ENCODE measurements around the gene TMEM106A. TPM values are rescaled to one million over a fixed set of nuclear protein-coding genes. Genes with fewer than 3 reads are reported as not detected.

Gene TMEM106A
- total and polyA plus RNA-seq, 2 of the 13 experiments (the other 11 are each of a cell fraction or from before 2014, with no cell fraction given) = 16.9 to 35.9 TPM

DNA sequence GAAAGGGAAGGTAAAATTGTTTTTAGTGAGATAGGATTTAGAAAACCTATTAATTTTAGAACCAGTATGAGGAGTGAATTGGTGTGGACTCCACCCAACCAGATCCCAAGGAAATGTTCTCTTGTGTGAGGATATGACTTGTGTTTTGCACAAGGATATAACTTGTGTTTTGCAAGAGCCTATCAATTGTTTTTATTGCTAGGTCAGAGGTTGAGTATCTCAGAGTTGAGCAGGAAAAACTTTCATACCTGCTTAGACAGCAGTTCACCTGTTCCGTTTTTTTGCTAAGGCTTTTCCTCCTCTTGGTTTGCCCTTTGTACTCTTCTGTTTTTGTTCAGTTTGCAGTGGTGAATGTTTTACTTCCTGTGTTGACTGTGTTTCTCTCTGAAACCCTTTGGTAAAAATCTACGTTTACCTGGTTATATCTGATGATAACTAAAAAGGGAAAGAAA is 35.5 kb upstream of the TMEM106A start (continued):
- TF ChIP-seq SOX6 (IDR thresholded peaks at IDR 0.05) = no peak
- peak; percentile 79 for TF ChIP-seq SOX6 (CRISPR knock-in tag; IDR thresholded peaks at IDR 0.05)
- peak; percentile 61; the same call in 1 of the 2 replicates for TF ChIP-seq ZNF205 (CRISPR knock-in tag; IDR thresholded peaks at IDR 0.05)
- TF ChIP-seq, protein P1, sequence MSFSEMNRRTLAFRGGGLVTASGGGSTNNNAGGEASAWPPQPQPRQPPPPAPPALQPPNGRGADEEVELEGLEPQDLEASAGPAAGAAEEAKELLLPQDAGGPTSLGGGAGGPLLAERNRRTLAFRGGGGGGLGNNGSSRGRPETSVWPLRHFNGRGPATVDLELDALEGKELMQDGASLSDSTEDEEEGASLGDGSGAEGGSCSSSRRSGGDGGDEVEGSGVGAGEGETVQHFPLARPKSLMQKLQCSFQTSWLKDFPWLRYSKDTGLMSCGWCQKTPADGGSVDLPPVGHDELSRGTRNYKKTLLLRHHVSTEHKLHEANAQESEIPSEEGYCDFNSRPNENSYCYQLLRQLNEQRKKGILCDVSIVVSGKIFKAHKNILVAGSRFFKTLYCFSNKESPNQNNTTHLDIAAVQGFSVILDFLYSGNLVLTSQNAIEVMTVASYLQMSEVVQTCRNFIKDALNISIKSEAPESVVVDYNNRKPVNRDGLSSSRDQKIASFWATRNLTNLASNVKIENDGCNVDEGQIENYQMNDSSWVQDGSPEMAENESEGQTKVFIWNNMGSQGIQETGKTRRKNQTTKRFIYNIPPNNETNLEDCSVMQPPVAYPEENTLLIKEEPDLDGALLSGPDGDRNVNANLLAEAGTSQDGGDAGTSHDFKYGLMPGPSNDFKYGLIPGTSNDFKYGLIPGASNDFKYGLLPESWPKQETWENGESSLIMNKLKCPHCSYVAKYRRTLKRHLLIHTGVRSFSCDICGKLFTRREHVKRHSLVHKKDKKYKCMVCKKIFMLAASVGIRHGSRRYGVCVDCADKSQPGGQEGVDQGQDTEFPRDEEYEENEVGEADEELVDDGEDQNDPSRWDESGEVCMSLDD (CRISPR knock-in tag; IDR thresholded peaks at IDR 0.05; ENCODE audit: borderline replicate concordance) = no peak
- no peak for TF ChIP-seq HOXD1 (CRISPR knock-in tag; IDR thresholded peaks at IDR 0.05)
- TF ChIP-seq, protein P2, sequence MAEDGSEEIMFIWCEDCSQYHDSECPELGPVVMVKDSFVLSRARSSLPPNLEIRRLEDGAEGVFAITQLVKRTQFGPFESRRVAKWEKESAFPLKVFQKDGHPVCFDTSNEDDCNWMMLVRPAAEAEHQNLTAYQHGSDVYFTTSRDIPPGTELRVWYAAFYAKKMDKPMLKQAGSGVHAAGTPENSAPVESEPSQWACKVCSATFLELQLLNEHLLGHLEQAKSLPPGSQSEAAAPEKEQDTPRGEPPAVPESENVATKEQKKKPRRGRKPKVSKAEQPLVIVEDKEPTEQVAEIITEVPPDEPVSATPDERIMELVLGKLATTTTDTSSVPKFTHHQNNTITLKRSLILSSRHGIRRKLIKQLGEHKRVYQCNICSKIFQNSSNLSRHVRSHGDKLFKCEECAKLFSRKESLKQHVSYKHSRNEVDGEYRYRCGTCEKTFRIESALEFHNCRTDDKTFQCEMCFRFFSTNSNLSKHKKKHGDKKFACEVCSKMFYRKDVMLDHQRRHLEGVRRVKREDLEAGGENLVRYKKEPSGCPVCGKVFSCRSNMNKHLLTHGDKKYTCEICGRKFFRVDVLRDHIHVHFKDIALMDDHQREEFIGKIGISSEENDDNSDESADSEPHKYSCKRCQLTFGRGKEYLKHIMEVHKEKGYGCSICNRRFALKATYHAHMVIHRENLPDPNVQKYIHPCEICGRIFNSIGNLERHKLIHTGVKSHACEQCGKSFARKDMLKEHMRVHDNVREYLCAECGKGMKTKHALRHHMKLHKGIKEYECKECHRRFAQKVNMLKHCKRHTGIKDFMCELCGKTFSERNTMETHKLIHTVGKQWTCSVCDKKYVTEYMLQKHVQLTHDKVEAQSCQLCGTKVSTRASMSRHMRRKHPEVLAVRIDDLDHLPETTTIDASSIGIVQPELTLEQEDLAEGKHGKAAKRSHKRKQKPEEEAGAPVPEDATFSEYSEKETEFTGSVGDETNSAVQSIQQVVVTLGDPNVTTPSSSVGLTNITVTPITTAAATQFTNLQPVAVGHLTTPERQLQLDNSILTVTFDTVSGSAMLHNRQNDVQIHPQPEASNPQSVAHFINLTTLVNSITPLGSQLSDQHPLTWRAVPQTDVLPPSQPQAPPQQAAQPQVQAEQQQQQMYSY (CRISPR knock-in tag; IDR thresholded peaks at IDR 0.05) = peak; percentile 29; the same call in 1 of the 2 replicates
- TF ChIP-seq MED1 (CRISPR knock-in tag; IDR thresholded peaks at IDR 0.05) = peak; percentile 92
- TF ChIP-seq KMT2B (CRISPR knock-in tag; IDR thresholded peaks at IDR 0.05) = peak; percentile 58
- TF ChIP-seq ZNF354B (CRISPR knock-in tag; IDR thresholded peaks at IDR 0.05) = no peak
- no peak for TF ChIP-seq CBX5 (CRISPR knock-in tag; IDR thresholded peaks at IDR 0.05; ENCODE audit: borderline replicate concordance)
- TF ChIP-seq, protein P3, sequence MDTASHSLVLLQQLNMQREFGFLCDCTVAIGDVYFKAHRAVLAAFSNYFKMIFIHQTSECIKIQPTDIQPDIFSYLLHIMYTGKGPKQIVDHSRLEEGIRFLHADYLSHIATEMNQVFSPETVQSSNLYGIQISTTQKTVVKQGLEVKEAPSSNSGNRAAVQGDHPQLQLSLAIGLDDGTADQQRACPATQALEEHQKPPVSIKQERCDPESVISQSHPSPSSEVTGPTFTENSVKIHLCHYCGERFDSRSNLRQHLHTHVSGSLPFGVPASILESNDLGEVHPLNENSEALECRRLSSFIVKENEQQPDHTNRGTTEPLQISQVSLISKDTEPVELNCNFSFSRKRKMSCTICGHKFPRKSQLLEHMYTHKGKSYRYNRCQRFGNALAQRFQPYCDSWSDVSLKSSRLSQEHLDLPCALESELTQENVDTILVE (CRISPR knock-in tag; IDR thresholded peaks at IDR 0.05) = peak; percentile 39; the same call in 1 of the 2 replicates
- peak; percentile 68 for TF ChIP-seq HMG20A (CRISPR knock-in tag; IDR thresholded peaks at IDR 0.05; ENCODE audit: borderline replicate concordance)
- TF ChIP-seq FOXO1 (CRISPR knock-in tag; IDR thresholded peaks at IDR 0.05) = peak; percentile 76; the same call in 1 of the 2 replicates
- 0 out of 2 replicates have a peak, but pooled peaks have one; percentile 34 for TF ChIP-seq ZFP1 (CRISPR knock-in tag; IDR thresholded peaks at IDR 0.05)
- TF ChIP-seq ZSCAN21 (CRISPR knock-in tag; IDR thresholded peaks at IDR 0.05; ENCODE audit: borderline replicate concordance) = no peak
- 0 out of 2 replicates have a peak, but pooled peaks have one; percentile 17 for TF ChIP-seq ZNF124 (CRISPR knock-in tag; IDR thresholded peaks at IDR 0.05)
- TF ChIP-seq ZNF777 (CRISPR knock-in tag; IDR thresholded peaks at IDR 0.05) = no peak
- peak; percentile 43 for TF ChIP-seq THAP11 (CRISPR knock-in tag; IDR thresholded peaks at IDR 0.05)
- 0 out of 2 replicates have a peak, but pooled peaks have one; percentile 6 for TF ChIP-seq FOXK2 (IDR thresholded peaks at IDR 0.05)
- TF ChIP-seq TEAD2 (CRISPR knock-in tag; IDR thresholded peaks at IDR 0.05) = no peak
- TF ChIP-seq MAFF (IDR thresholded peaks at IDR 0.05; ENCODE audit: low read depth, low read length) = peak; percentile 60
- no peak for TF ChIP-seq NFIB (CRISPR knock-in tag; IDR thresholded peaks at IDR 0.05; ENCODE audit: borderline replicate concordance)

All from HepG2 (cell line).